Activated naive CD4-positive, alpha-beta T cell treated with anti-CD3 and anti-CD28 coated beads for 36 hours (primary cell): Measurements from ENCODE around the gene BLTP2. TPM values are rescaled to one million over a fixed set of nuclear protein-coding genes. Genes with fewer than 3 reads are reported as not detected.
"Not testable (repeated sequence)": the region's sequence is repeated elsewhere in the genome, so short reads cannot be mapped to it uniquely, and the experiment has no call there.

Experiments used
- CTCF ChIA-PET: fragments of 350-600 bp; sonication (Branson Sonifier 250); formaldehyde crosslinking; loops from one replicate; lab custom pipeline; 2021; ENCODE audit warnings: antibody characterized with exemption; lab: Charles Lee
- DNase-seq: peaks from one replicate; pipeline ENCODE4 v3.0.0-alpha.2; 2020
- H3K27ac Mint-ChIP-seq: one replicate; pipeline ENCODE4 v1.8.0; 2021; ENCODE audit warnings: mild to moderate bottlenecking, mixed read lengths
- H3K27me3 Mint-ChIP-seq: one replicate; pipeline ENCODE4 v1.8.0; 2021; ENCODE audit warnings: low read depth, mixed read lengths
- H3K36me3 Mint-ChIP-seq: one replicate; pipeline ENCODE4 v1.8.0; 2021; ENCODE audit warnings: low read depth, mixed read lengths
- H3K4me1 Mint-ChIP-seq: one replicate; pipeline ENCODE4 v1.8.0; 2021; ENCODE audit warnings: low read depth, mixed read lengths
- H3K4me3 Mint-ChIP-seq: one replicate; pipeline ENCODE4 v1.8.0; 2021; ENCODE audit warnings: mild to moderate bottlenecking, moderate library complexity, mixed read lengths
- H3K9me3 Mint-ChIP-seq: one replicate; pipeline ENCODE4 v1.8.0; 2021; ENCODE audit warnings: mixed read lengths
- intact Hi-C: fragments of 100-400 bp; cut with micrococcal nuclease; formaldehyde crosslinking; loops from one replicate; pipeline ENCODE4 v1.15.1; 2023
- total RNA-seq, 2 experiments: library from RNA; stranded (reverse); gene quantifications; one replicate each; pipeline ENCODE4 v1.2.3, GENCODE V29; 2021

Gene BLTP2
- total RNA-seq, 2 experiments from 2014 or later, result 89.4 to 92.0 TPM

DNA sequence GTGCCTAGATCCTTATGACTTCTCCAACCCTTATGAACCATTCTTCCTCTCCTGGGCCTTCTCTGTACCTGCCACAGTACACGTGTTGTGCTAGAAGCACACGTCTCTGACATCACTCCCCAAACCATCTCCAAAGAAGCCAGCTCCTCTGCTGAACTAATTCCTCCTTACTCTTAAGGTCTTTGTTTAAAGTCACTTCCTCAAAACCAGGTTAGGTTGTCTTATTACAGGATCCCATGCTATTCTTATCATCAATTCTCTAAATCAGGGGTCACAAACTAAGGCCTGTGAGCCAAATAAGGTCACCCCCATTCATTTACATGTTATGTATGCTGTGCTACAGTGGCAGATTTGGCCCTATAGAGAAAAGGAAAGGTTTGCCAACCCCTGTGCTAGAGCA lies 21.0 kb upstream of the BLTP2 start:
- Mint-ChIP-seq H3K27ac (no peak overlapping the region), H3K4me1 (peaks cover 58% of the 10 kb centered on the region), H3K4me3 (no peak overlapping the region), H3K9me3 (no peaks in the 10 kb centered on the region), H3K36me3 (peaks cover 24% of the 10 kb centered on the region), H3K27me3 (no peaks in the 10 kb centered on the region)
- no peak for DNase-seq
- CTCF ChIA-PET, result interaction anchor here (0.8 to 0.9 kb wide), 2 partner anchors 19 to 22 kb away, joined by 3 read pairs; no protein-coding TSS in a partner anchor
- intact Hi-C loops, result no loop called here

DNA sequence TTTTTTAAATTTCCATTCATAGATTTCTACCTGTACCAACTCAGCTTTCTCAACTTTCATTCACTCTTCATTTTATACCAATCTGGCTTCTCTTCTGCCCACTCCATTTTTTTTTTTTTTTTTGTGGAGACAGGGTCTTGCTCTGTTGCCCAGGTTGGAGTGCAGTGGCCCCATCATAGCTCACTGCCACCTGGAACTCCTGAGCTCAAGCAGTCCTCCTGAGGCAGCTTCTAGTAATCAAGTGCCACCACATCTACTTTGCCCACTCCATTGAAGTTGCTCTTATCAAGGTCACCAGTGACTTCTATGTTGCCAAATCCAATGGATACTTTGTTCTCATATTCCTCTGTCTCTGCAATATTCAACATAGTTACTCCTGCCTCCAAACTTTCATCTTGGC lies 18.8 kb upstream of the BLTP2 start:
- peaks cover 63% of the 10 kb centered on the region for H3K4me1 Mint-ChIP-seq
- H3K36me3 Mint-ChIP-seq, result peaks cover 28% of the 10 kb centered on the region
- CTCF ChIA-PET, result interaction anchor here (4.3 kb wide), 1 partner anchor 18 kb away, joined by 56 read pairs; the partner anchor contains the start of gene BLTP2
- intact Hi-C loops, result loop anchor here (2.0 to 5.0 kb wide), 2 partner anchors 55 to 289 kb away; partner anchors contain the start of genes PHF12 and RPL23A
- H3K9me3 Mint-ChIP-seq, result no peaks in the 10 kb centered on the region
- no peaks in the 10 kb centered on the region for H3K27me3 Mint-ChIP-seq
- peak overlapping the region; percentile 100 for H3K27ac Mint-ChIP-seq
- peak overlapping the region; percentile 98 for H3K4me3 Mint-ChIP-seq
- no peak for DNase-seq

DNA sequence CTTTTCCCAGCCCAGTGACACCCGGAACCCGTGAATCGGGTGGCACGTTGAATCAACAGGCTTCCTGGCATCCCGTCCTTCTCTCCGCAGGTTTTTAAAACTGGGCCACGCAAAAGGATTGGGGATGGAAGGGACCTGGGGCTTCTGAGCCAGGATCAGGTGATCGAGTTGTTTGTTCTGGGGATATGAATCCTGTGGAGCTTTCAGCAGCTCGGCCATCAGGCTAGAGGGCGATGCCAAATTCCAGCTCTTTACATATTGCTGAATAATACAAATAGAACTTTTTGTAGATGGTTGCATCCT lies 17.5 kb upstream of the BLTP2 start:
- Mint-ChIP-seq H3K4me1 (peaks cover 54% of the 10 kb centered on the region), H3K27ac (peak overlapping the region; percentile 100), H3K36me3 (peaks cover 29% of the 10 kb centered on the region), H3K27me3 (no peaks in the 10 kb centered on the region), H3K4me3 (peak overlapping the region; percentile 98), H3K9me3 (no peaks in the 10 kb centered on the region)
- CTCF ChIA-PET, result interaction anchor here (0.9 to 4.3 kb wide), 4 partner anchors 9 to 54 kb away, joined by 3 to 56 read pairs (median 7); partner anchors contain the start of gene BLTP2
- no peak for DNase-seq
- intact Hi-C loops, result loop anchor here (1.0 to 5.0 kb wide), 4 partner anchors 49 to 290 kb away; partner anchors contain the start of genes PHF12, PROCA1, RPL23A and SPAG5

- no peaks in the 10 kb centered on the region for H3K27me3 Mint-ChIP-seq
- DNase-seq, result peak; percentile 97
- intact Hi-C loops, result loop anchor here (1.0 to 5.0 kb wide), 5 partner anchors 17 to 290 kb away; partner anchors contain the start of genes BLTP2, PHF12, PROCA1 and RPL23A
- H3K4me3 Mint-ChIP-seq, result peak within 1 kb of the TSS; percentile 98
- no peaks in the 10 kb centered on the region for H3K9me3 Mint-ChIP-seq
- H3K27ac Mint-ChIP-seq, result peak within 1 kb of the TSS; percentile 100
- H3K36me3 Mint-ChIP-seq, result peaks cover 28% of the 10 kb centered on the region
- CTCF ChIA-PET, result interaction anchor here (0.6 to 4.3 kb wide), 6 partner anchors 9 to 103 kb away, joined by 3 to 56 read pairs (median 4); partner anchors contain the start of genes BLTP2 and RPL23A
- H3K4me1 Mint-ChIP-seq, result peaks cover 53% of the 10 kb centered on the region
Measured at GRCh38 chr17:28661635-28662526, 16.9 kb upstream of the BLTP2 start, which contains the start of the genes SDF2 and SUPT6H. TSS of gene SDF2 (minus strand) at chr17:28661906. CDS start at chr17:28661876, 30 bp downstream. TSS of gene SUPT6H (plus strand) at chr17:28662205. CDS start at chr17:28673402, 11,197 bp downstream.

DNA sequence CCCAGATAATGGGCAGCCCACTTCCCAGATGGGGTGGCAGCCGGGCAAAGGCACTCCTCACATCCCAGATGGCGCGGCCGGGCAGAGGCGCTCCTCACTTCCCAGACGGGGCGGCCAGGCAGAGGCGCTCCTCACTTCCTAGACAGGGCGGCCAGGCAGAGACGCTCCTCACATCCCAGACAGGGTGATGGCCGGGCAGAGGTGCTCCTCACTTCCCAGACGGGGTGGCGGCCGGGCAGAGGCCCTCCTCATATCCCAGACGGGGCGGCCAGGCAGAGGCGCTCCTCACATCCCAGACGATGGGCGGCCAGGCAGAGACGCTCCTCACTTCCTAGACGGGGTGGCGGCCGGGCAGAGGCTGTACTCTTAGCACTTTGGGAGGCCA lies 14.5 kb upstream of the BLTP2 start:
- H3K27me3 Mint-ChIP-seq, H3K27ac Mint-ChIP-seq, CTCF ChIA-PET, H3K9me3 Mint-ChIP-seq, intact Hi-C loops, DNase-seq, H3K4me3 Mint-ChIP-seq: not testable (repeated sequence)
- peaks cover 22% of the 10 kb centered on the region for H3K36me3 Mint-ChIP-seq
- H3K4me1 Mint-ChIP-seq, result peaks cover 45% of the 10 kb centered on the region

- DNase-seq, CTCF ChIA-PET, H3K4me3 Mint-ChIP-seq, H3K27ac Mint-ChIP-seq, H3K27me3 Mint-ChIP-seq, H3K9me3 Mint-ChIP-seq, intact Hi-C loops: not testable (repeated sequence)
- peaks cover 40% of the 10 kb centered on the region for H3K4me1 Mint-ChIP-seq
- H3K36me3 Mint-ChIP-seq, result peaks cover 22% of the 10 kb centered on the region
Measured at GRCh38 chr17:28658766-28659496, 14.0 kb upstream of the BLTP2 start.

DNA sequence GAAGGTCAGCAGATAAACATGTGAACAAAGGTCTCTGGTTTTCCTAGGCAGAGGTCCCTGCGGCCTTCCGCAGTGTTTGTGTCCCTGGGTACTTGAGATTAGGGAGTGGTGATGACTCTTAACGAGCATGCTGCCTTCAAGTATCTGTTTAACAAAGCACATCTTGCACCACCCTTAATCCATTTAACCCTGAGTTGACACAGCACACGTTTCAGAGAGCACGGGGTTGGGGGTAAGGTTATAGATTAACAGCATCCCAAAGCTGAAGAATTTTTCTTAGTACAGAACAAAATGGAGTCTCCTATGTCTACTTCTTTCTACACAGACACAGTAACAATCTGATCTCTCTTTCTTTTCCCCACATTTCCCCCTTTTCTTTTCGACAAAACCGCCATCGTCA lies 13.4 kb upstream of the BLTP2 start:
- H3K36me3 Mint-ChIP-seq, result peaks cover 20% of the 10 kb centered on the region
- CTCF ChIA-PET, result interaction anchor here (1.3 kb wide), 1 partner anchor 11 kb away, joined by 5 read pairs; no protein-coding TSS in a partner anchor
- peaks cover 34% of the 10 kb centered on the region for H3K4me1 Mint-ChIP-seq
- intact Hi-C loops, H3K27me3 Mint-ChIP-seq, H3K9me3 Mint-ChIP-seq, DNase-seq, H3K27ac Mint-ChIP-seq, H3K4me3 Mint-ChIP-seq: not testable (repeated sequence)

GRCh38 chr17:28657756-28658155 lies 12.8 kb upstream of the BLTP2 start:
- intact Hi-C loops, result no loop called here
- peaks cover 17% of the 10 kb centered on the region for H3K36me3 Mint-ChIP-seq
- DNase-seq, result no peak
- peaks cover 31% of the 10 kb centered on the region for H3K4me1 Mint-ChIP-seq
- H3K4me3 Mint-ChIP-seq, result no peak overlapping the region
- H3K27me3 Mint-ChIP-seq, result no peaks in the 10 kb centered on the region
- H3K9me3 Mint-ChIP-seq, result no peaks in the 10 kb centered on the region
- CTCF ChIA-PET, result interaction anchor here (0.7 to 1.3 kb wide), 2 partner anchors 11 to 14 kb away, joined by 3 to 5 read pairs; no protein-coding TSS in a partner anchor
- no peak overlapping the region for H3K27ac Mint-ChIP-seq

GRCh38 chr17:28655160-28655559 lies 10.2 kb upstream of the BLTP2 start:
- Mint-ChIP-seq H3K27ac (no peak overlapping the region), H3K36me3 (peaks cover 12% of the 10 kb centered on the region), H3K4me1 (peaks cover 19% of the 10 kb centered on the region), H3K27me3 (no peaks in the 10 kb centered on the region), H3K4me3 (no peak overlapping the region), H3K9me3 (no peaks in the 10 kb centered on the region)
- DNase-seq, result no peak
- intact Hi-C loops, result no loop called here
- CTCF ChIA-PET, result no interaction called here

GRCh38 chr17:28648698-28649097 lies 3.7 kb upstream of the BLTP2 start:
- Mint-ChIP-seq H3K9me3 (no peaks in the 10 kb centered on the region), H3K36me3 (peaks cover 9% of the 10 kb centered on the region), H3K4me1 (peaks cover 27% of the 10 kb centered on the region), H3K4me3 (no peak overlapping the region), H3K27me3 (no peaks in the 10 kb centered on the region), H3K27ac (no peak overlapping the region)
- DNase-seq, result no peak
- CTCF ChIA-PET, result interaction anchor here (0.6 to 3.2 kb wide), 4 partner anchors 14 to 70 kb away, joined by 3 to 22 read pairs (median 8); partner anchors contain the start of genes SDF2 and SUPT6H
- intact Hi-C loops, result loop anchor here (5.0 kb wide), 1 partner anchor 254 kb away; the partner anchor contains the start of gene DHRS13

GRCh38 chr17:28646039-28646754 lies 1.2 kb upstream of the BLTP2 start:
- H3K4me1 Mint-ChIP-seq, result peaks cover 36% of the 10 kb centered on the region
- CTCF ChIA-PET, result interaction anchor here (0.6 to 4.5 kb wide), 13 partner anchors 10 to 271 kb away, joined by 3 to 56 read pairs (median 3); partner anchors contain the start of genes PIGS, SDF2 and SUPT6H
- H3K27me3 Mint-ChIP-seq, result no peaks in the 10 kb centered on the region
- DNase-seq, result peak; percentile 9
- peaks cover 24% of the 10 kb centered on the region for H3K36me3 Mint-ChIP-seq
- H3K27ac Mint-ChIP-seq, result peak overlapping the region; percentile 86
- intact Hi-C loops, result loop anchor here (1.0 to 5.0 kb wide), 4 partner anchors 30 to 256 kb away; partner anchors contain the start of genes DHRS13, NEK8 and RPL23A
- H3K9me3 Mint-ChIP-seq, result no peaks in the 10 kb centered on the region
- peak overlapping the region; percentile 84 for H3K4me3 Mint-ChIP-seq
